ENCODE measurements around the gene SERTAD2. TPM values are rescaled to one million over a fixed set of nuclear protein-coding genes. Genes with fewer than 3 reads are reported as not detected.

The SERTAD2 gene
- total RNA-seq, 1 experiment from 2014 or later, result 20.1 TPM

GRCh38 chr2:64677530-64677929 lies 23.8 kb upstream of the SERTAD2 start:
- no peak for DNase-seq (ENCODE audit: extremely low read depth, low read depth)

DNA sequence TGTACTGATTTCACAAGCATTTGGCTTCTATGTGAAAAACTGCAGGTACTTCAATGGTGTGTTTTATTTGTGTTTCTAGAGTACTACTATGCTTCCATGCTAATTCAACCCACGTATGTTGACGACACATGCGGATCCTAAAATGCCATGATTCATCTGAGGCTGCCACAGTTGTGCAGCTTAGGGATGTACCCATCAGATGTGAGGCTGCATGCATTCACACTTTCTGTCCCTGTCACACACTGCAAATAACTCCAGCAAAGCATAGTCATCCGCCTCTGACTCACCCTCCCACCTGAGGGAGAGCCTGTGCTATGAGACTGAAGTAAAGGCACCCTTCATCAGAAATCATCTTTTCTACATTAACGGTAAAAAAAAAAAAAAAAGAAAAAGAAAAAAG lies 22.1 kb upstream of the SERTAD2 start:
- DNase-seq (ENCODE audit: extremely low read depth, low read depth), result no peak

- no peak for DNase-seq (ENCODE audit: extremely low read depth, low read depth)
These were observed 19.0 kb upstream of the SERTAD2 start for GRCh38 chr2:64672708-64673107.

GRCh38 chr2:64670047-64670446 lies 16.3 kb upstream of the SERTAD2 start:
- no peak for DNase-seq (ENCODE audit: extremely low read depth, low read depth)

- no peak for DNase-seq (ENCODE audit: extremely low read depth, low read depth)
These were observed 15.6 kb upstream of the SERTAD2 start for GRCh38 chr2:64669288-64669687.

DNA sequence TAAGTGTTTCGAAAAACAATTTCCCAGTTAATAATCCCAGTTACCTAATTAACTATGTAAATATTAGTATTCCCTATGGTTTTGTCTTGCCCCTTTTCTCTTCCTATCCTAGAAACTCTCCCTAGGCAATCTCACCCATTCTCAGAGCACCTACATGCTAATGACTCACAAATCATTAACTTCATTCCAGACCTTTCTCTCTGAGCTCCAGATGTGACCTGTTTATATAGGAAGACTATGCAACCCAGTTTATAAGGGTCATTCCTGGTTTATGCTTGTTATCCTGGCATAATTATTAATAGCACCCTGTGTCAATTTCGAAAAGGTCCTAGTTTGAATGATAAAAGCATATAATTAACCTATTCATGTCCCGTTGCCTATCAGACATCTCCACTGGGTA lies 14.8 kb upstream of the SERTAD2 start:
- DNase-seq (ENCODE audit: extremely low read depth, low read depth), result no peak

GRCh38 chr2:64667535-64667934 lies 13.8 kb upstream of the SERTAD2 start:
- no peak for DNase-seq (ENCODE audit: extremely low read depth, low read depth)

GRCh38 chr2:64666810-64667438 lies 13.2 kb upstream of the SERTAD2 start:
- DNase-seq (ENCODE audit: extremely low read depth, low read depth), result no peak

GRCh38 chr2:64665709-64666108 lies 12.0 kb upstream of the SERTAD2 start:
- no peak for DNase-seq (ENCODE audit: extremely low read depth, low read depth)

DNA sequence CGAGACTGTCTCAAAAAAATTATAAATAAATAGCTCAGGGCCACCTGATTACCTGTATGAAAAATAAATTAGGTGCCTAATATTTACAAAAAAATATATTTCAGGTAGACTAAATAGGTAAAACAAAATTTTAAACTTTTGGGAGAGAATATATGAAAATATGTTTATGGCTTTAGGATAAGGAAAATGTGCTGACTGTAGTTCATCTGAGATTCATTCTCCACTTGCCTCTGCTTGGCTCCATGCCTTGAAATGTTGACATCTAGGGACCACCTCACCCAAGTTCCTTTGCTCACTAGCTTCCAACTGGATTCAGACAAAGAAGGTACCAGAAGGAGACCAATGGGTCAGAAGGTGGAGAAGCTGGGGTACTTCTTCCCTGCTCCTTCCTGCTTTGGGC lies 9.7 kb upstream of the SERTAD2 start:
- DNase-seq (ENCODE audit: extremely low read depth, low read depth), result no peak

DNA sequence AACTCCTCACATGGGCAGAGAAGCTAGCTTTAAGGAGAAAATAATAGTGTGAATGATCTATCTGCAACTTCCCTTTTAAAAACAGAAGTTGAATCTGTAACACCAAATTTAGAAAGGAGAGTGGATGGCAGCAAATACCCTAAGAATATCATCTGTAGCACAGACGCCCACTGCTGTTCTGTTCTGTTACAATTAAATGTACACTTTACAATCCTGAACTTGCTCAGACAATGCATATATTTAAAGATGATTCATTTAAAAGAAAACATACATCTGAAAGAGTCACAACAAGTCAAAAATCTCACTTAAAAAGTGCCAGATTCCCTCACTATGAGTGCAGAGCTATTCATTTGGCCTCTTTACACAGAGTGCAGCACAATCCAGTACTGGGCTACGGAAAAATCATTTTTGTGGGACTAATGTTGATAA lies 8.0 kb upstream of the SERTAD2 start:
- DNase-seq (ENCODE audit: extremely low read depth, low read depth), result no peak

GRCh38 chr2:64659252-64659651 lies 5.5 kb upstream of the SERTAD2 start:
- DNase-seq (ENCODE audit: extremely low read depth, low read depth), result no peak

DNA sequence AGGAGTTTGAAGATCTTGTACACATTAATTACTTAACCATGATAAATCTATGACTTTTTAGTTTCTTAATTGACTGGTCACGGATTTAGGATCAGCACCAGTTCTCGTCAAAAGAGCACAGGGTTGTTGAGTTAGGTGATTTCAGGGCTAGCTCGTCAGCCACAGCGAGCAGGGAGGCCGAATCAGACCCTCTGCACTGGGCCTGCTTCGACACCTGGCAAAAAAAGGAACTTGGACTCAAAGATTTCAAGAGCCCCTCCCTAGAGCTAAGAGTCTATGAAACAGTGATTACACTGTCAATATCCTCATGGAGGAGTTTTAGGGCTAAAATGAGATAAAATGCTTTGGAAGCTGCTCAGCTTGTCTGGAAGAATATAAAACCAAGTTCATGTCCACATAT lies 4.6 kb upstream of the SERTAD2 start:
- no peak for DNase-seq (ENCODE audit: extremely low read depth, low read depth)

GRCh38 chr2:64657411-64657810 lies 3.7 kb upstream of the SERTAD2 start:
- no peak for DNase-seq (ENCODE audit: extremely low read depth, low read depth)

GRCh38 chr2:64656379-64656778 lies 2.7 kb upstream of the SERTAD2 start:
- no peak for DNase-seq (ENCODE audit: extremely low read depth, low read depth)

DNA sequence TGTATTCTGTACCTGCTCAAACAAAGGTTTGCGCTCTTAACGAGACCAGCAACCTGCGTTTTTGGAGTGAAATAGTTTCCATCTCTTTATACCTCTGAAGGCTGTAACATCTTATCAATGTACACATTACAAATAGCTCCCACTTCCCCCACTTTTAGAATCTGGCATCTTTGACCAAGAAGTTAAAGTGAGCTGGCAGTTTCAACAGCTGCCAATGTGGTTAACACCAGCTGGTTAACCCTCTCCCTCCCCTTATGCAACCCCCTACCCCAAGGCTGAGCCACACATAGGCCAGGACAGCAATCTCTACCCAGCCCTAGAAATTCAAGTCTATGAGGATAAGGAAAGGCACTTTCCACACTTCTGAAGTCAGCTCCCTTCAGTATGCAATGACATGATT lies 2.2 kb upstream of the SERTAD2 start:
- no peak for DNase-seq (ENCODE audit: extremely low read depth, low read depth)

- DNase-seq (ENCODE audit: extremely low read depth, low read depth), result no peak
These were observed 1.4 kb upstream of the SERTAD2 start for GRCh38 chr2:64655018-64655664.

DNA sequence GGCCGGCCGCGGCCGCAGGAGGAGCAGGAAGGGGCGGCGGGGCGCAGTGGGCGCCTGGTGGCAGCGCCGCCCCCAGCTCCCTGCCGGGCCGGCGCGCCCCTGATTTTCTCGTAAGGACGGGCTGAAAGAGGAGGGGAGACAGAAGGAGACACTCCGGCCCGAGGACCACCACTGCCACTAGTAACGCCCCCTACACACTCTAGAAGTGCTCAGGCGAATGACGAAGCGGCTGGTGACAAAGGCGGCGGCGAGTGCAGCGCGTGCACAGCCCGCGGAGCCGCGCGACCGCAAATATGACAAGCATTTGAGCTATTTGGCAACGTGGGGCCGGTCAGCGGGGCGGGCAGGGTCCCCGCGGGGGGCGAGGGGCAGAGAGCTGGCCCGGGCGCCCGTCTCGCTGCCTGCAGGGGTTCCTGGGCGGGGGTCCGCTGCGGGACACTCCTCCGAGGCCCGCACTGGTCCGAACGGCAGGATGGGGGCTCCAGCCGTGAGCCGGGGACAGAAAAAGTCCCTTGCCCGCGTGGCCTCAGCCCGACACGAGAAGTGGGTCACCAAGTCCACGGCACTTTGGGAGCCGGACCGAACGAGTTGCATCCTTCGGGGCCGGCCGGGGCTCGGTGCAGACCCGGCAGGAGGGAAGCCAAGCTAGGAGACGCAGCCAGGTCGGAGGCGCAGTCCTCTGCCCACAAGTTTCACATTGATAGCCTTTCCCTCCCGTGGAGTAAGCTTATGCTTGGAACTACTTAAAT lies 524 bp upstream of the SERTAD2 start:
- DNase-seq (ENCODE audit: extremely low read depth, low read depth), result peak; percentile 76

DNA sequence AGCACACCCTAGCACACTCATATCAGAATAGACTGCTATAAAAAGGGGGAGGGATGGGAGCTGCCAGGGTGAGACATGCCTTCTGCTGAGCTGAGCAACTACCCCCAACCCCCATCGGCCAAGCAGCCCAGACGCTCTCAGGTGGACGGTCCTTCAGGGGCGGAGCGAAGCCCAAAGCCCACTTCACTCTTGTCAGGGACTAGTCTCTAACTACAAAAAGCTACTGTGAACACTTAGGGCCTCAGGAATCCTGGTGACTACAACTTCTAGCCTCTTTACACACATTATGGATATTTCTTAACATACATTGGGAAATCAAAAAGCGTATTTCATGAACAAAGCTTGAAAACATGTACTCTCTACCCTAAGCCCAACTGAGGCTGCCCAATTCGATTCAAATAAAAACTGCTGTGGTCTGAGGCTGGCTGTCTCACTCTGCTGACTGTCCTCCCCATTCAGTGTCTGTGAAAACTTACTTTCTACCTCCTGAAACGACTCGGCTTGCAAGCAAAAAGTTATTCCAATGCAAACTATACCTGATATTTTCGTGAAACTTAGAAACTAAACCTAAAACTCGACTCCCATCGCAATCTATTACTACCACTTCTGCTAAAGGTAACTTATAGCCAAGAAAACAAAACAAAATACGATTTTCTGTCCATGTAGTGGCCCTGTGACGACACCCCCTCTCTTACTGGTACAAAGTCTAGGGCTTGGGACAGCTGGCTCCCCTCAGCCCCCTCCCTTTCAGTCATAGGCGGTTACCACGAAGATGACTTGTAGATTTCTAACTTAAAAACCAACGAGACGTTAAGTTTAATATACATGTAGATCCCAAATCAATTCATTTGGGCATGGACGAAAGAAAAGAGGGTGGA lies 1.2 kb downstream of the SERTAD2 start:
- peak; percentile 25 for DNase-seq (ENCODE audit: extremely low read depth, low read depth)

- DNase-seq (ENCODE audit: extremely low read depth, low read depth), result no peak
These were observed 2.1 kb downstream of the SERTAD2 start for GRCh38 chr2:64651590-64651989.

Measured in NCI-H460 (cell line).